MM.1S (cell line): ENCODE results near the gene ASF1A.

ENCODE experiments used
- DNase-seq: peaks from one replicate; pipeline ENCODE4 v3.0.0-alpha.2; 2015
- H2AFZ ChIP-seq: fragments of 300-600 bp; sonication (generic); 2 replicates; pipeline ENCODE4 v1.6.0; 2016; ENCODE audit warnings: antibody characterized with exemption, low read length
- H3F3A ChIP-seq: fragments of 300-600 bp; sonication (generic); 2 replicates; pipeline ENCODE4 v1.6.1; 2016; ENCODE audit warnings: mild to moderate bottlenecking, antibody characterized with exemption, low read length, moderate library complexity, mixed read lengths; ENCODE audit not compliant: insufficient read depth
- H3K27ac ChIP-seq: fragments of 300-600 bp; sonication (generic); 2 replicates; pipeline ENCODE4 v1.5.1; 2016; ENCODE audit warnings: mild to moderate bottlenecking, low read length
- H3K27me3 ChIP-seq: fragments of 300-600 bp; sonication (generic); replicated peaks from 2 replicates; pipeline ENCODE4 v1.6.0; 2016; ENCODE audit warnings: low read length; ENCODE audit not compliant: insufficient read depth
- H3K36me3 ChIP-seq: fragments of 300-600 bp; sonication (generic); replicated peaks from 2 replicates; pipeline ENCODE4 v1.6.1; 2016; ENCODE audit warnings: mild to moderate bottlenecking, low read length, mixed read lengths; ENCODE audit not compliant: insufficient read depth
- H3K4me1 ChIP-seq: fragments of 300-600 bp; sonication (generic); 2 replicates; pipeline ENCODE4 v1.6.1; 2016; ENCODE audit warnings: low read length, mixed read lengths
- H3K4me2 ChIP-seq: fragments of 300-600 bp; sonication (generic); 2 replicates; pipeline ENCODE4 v1.6.0; 2016; ENCODE audit warnings: low read depth, low read length
- H3K4me3 ChIP-seq: fragments of 300-600 bp; sonication (generic); 2 replicates; pipeline ENCODE4 v1.5.1; 2016; ENCODE audit warnings: low read length, mixed read lengths
- H3K79me2 ChIP-seq: fragments of 300-600 bp; sonication (generic); 2 replicates; pipeline ENCODE4 v1.6.1; 2016; ENCODE audit warnings: mixed run types, low read length, mixed read lengths
- H3K9ac ChIP-seq: fragments of 300-600 bp; sonication (generic); 2 replicates; pipeline ENCODE4 v1.6.1; 2016; ENCODE audit warnings: low read length, mixed read lengths
- H3K9me2 ChIP-seq: fragments of 300-600 bp; sonication (generic); replicated peaks from 2 replicates; pipeline ENCODE4 v1.6.1; 2016; ENCODE audit warnings: mild to moderate bottlenecking, low read length, mixed read lengths; ENCODE audit not compliant: insufficient read depth
- H3K9me3 ChIP-seq: fragments of 300-600 bp; sonication (generic); replicated peaks from 2 replicates; pipeline ENCODE4 v1.6.1; 2016; ENCODE audit warnings: mild to moderate bottlenecking, low read length, mixed read lengths; ENCODE audit not compliant: insufficient read depth
- H4K20me1 ChIP-seq: fragments of 300-600 bp; sonication (generic); 2 replicates; pipeline ENCODE4 v1.6.1; 2016; ENCODE audit warnings: mild to moderate bottlenecking, low read length, moderate library complexity, mixed read lengths; ENCODE audit not compliant: insufficient read depth
- EZH2 ChIP-seq: fragments of 300-600 bp; sonication (generic); optimal IDR thresholded peaks from 2 replicates; pipeline ENCODE3; 2017; ENCODE audit warnings: low read depth, mild to moderate bottlenecking, antibody characterized with exemption, low read length, mixed read lengths
- EZH2phosphoT487 ChIP-seq: fragments of 300-600 bp; sonication (generic); IDR thresholded peaks from 2 replicates; pipeline ENCODE4 v1.6.1; 2018; ENCODE audit warnings: antibody characterized with exemption, low read length
- TF ChIP-seq, protein P1 (sequence below): fragments of 300-600 bp; sonication (generic); IDR thresholded peaks from 2 replicates; pipeline ENCODE4 v1.5.1; 2016; ENCODE audit warnings: antibody characterized with exemption, low read length, mixed read lengths

ASF1A gene

DNA sequence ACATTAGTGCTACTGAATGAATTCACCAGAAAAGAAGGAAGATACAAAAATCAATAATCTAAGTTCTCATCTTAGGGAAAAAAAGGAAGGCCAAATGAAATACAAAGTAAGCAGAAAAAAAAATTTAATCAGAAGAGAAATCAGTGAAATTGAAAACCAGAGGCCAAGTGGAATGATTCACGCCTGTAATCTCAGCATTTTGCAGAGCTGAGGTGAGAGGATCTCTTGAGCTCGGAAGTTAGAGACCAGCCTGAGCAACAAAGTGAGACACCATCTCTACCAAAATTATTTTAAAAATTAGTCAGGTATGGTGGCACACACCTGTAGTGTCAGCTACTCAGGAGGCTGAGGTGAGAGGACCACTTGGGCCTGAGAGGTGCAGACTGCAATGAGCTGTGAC lies 21.2 kb upstream of the ASF1A start:
- Histone ChIP-seq H3K9ac (no peak overlapping the region), H3K4me1 (no peaks in the 10 kb centered on the region), H3K27ac (no peak overlapping the region), H2AFZ (no peak overlapping the region), H3K9me2 (no peaks in the 10 kb centered on the region), H3K4me3 (no peak overlapping the region), H3K4me2 (no peak overlapping the region), H3K9me3 (no peaks in the 10 kb centered on the region), H3F3A (no peaks in the 10 kb centered on the region), H3K36me3 (no peaks in the 10 kb centered on the region), H3K79me2 (no peaks in the 10 kb centered on the region), H3K27me3 (no peaks in the 10 kb centered on the region), H4K20me1 (no peaks in the 10 kb centered on the region)
- no peak for DNase-seq
- no peak for TF ChIP-seq EZH2
- TF ChIP-seq, protein P1, sequence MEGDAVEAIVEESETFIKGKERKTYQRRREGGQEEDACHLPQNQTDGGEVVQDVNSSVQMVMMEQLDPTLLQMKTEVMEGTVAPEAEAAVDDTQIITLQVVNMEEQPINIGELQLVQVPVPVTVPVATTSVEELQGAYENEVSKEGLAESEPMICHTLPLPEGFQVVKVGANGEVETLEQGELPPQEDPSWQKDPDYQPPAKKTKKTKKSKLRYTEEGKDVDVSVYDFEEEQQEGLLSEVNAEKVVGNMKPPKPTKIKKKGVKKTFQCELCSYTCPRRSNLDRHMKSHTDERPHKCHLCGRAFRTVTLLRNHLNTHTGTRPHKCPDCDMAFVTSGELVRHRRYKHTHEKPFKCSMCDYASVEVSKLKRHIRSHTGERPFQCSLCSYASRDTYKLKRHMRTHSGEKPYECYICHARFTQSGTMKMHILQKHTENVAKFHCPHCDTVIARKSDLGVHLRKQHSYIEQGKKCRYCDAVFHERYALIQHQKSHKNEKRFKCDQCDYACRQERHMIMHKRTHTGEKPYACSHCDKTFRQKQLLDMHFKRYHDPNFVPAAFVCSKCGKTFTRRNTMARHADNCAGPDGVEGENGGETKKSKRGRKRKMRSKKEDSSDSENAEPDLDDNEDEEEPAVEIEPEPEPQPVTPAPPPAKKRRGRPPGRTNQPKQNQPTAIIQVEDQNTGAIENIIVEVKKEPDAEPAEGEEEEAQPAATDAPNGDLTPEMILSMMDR, result no peak
- TF ChIP-seq EZH2phosphoT487, result no peak

DNA sequence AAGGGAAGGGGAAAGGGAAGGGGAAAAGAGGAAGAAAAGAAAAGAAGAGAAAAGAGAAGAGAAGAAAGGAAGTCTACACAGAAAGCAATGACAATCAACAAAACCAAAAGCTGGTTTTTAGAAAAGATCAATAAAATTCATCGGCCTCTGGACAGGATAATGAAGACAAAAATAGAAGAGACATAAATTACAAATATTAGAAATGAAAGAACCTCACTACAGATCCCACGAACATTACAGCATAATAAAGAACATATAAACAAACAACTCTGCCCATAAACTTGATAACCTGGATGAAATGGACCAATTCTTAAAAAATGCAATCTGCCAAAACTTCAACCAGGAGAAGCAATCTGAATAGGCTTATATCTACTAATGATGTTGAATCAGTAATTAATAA lies 20.7 kb upstream of the ASF1A start:
- no peaks in the 10 kb centered on the region for H3K9me2 ChIP-seq
- H3K4me2 ChIP-seq, result no peak overlapping the region
- no peaks in the 10 kb centered on the region for H4K20me1 ChIP-seq
- H3K27ac ChIP-seq, result no peak overlapping the region
- H3K79me2 ChIP-seq, result no peaks in the 10 kb centered on the region
- H3F3A ChIP-seq, result no peaks in the 10 kb centered on the region
- TF ChIP-seq EZH2phosphoT487 (no peak), EZH2 (no peak)
- TF ChIP-seq, protein P1, result no peak
- no peaks in the 10 kb centered on the region for H3K9me3 ChIP-seq
- DNase-seq, result no peak
- H3K27me3 ChIP-seq, result no peaks in the 10 kb centered on the region
- no peak overlapping the region for H3K4me3 ChIP-seq
- H3K36me3 ChIP-seq, result no peaks in the 10 kb centered on the region
- no peak overlapping the region for H2AFZ ChIP-seq
- H3K9ac ChIP-seq, result no peak overlapping the region
- H3K4me1 ChIP-seq, result no peaks in the 10 kb centered on the region

DNA sequence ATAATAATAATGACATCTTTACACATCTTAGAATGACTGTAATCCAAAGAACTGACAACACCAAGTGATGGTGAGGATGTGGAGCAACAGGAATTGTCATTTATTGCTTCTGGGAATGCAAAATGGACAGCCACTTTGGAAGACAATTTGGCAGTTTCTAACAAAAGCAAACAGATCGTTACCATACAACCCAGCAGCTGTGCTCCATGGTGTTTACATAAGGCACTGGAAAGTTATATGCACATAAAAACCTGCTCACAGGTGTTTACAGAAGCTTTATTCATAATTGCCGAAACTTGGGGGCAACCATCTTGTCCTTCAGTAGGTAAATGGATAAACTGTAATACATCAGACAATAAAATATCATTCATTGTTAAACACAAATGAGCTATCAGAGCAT lies 18.3 kb upstream of the ASF1A start:
- Histone ChIP-seq H3K4me2 (no peak overlapping the region), H3K79me2 (no peaks in the 10 kb centered on the region), H3K27ac (no peak overlapping the region), H4K20me1 (no peaks in the 10 kb centered on the region), H3K4me3 (no peak overlapping the region), H3K9me2 (no peaks in the 10 kb centered on the region), H3K9ac (no peak overlapping the region), H3K4me1 (no peaks in the 10 kb centered on the region), H3K36me3 (no peaks in the 10 kb centered on the region), H3K9me3 (no peaks in the 10 kb centered on the region), H3K27me3 (no peaks in the 10 kb centered on the region), H2AFZ (no peak overlapping the region), H3F3A (no peaks in the 10 kb centered on the region)
- DNase-seq, result no peak
- TF ChIP-seq EZH2phosphoT487 (no peak), EZH2 (no peak)
- TF ChIP-seq, protein P1, result no peak
